ENCODE measurements around the gene CHCHD10.
A peak's percentile ranks its signal among the peaks of the same experiment; 100 is the strongest.

The CHCHD10 gene

DNA sequence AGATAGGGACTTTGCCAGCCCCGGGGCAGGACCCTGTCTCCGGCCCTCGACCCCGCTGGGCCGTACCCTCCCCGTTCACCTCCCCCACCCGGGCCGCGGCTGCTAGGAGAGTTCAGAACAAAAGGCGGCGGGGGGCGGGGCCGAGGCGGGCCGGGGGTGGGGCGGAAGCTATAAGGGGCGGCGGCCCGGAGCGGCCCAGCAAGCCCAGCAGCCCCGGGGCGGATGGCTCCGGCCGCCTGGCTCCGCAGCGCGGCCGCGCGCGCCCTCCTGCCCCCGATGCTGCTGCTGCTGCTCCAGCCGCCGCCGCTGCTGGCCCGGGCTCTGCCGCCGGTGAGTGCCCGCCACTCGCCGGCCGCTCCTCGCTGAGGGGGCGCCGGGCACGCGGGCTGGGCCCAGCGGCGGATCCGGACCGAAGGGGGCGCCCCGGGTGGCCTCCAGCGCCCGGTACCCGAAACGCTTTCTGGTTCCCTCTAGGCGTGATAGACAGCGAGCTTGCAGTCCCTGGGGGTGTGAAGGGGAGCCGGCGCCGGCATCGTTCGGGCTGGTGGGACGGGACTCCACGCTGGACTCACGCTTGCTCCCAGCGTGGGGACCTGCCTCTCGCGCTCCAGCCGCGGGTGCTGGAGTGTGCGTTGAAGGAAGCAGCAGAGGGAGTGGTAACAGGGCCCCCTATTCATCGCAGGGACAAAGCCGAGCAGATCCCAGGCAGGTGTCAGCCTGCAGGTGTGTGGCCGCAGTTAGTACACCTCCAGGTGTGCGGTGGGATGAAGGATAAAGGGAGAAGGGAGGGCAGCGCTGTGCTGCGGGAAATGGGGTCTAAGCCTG is 5.1 kb upstream of the CHCHD10 start, which contains the start of gene MMP11:
Gene MMP11, plus strand, starts transcription at position 201 of the 825 bp plus-strand sequence. Its CDS starts 22 bp downstream, at position 223.
- ATAC-seq = peak; percentile 43

GRCh38 chr22:23772315-23772648 is 4.5 kb upstream of the CHCHD10 start:
- no peak for ATAC-seq

More for the DNA sequence above, 5.1 kb upstream of the CHCHD10 start, which contains the start of gene MMP11:
- peak; percentile 70 for DNase-seq

DNA sequence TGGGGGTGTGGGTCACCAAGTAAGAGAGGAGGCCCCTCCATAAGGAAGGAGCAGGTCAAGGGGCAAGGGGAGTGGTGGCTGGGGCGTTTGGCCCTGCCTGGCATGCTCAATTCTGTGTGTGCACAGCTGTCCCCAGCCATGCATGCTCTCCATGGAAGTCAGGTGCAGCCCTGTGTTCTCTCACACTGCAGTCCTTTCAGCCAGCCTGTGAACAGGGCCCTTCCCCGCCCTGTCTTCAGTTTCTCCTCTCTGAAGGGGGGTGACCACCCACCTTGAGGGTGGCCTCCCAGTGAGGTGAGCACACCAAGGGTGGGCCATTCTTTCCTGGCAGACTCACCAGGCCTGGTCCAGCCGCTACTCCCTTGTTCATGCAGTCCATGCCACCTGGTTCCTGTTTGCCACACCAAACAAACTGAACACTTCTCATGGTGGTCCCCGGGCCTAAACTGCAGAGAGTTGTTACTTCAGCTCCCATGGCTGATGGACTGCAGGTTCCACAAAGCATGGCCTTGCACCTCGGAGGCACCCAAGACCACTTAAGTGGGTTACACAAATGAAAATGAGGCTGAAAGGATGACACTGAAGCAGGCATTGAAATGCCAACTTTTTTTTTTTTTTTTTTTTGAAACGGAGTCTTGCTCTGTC is 1.7 kb upstream of the CHCHD10 start:
- ATAC-seq (no peak), DNase-seq (no peak)

More at GRCh38 chr22:23772315-23772648, 4.5 kb upstream of the CHCHD10 start:
- DNase-seq = no peak

DNA sequence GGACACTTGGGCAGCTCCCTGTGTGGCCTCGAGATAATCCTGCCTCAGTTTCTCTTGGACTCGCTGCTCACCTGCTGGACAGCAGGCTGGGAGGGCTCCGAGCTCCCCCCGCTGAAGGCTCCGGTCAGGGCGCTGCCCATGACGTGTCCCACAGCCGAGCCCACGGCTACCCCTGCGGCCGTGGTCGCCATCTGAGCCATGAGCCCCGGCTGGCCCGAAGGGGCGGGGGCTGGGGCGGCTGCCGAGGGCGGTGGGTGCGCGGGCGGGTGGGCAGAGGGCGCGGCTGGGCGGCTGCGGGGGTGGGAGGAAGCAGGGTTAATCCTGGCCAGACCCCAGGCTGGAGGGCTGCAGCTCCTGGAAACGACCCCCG is 484 bp downstream of the CHCHD10 start:
- no peak for DNase-seq
- no peak for ATAC-seq

DNA sequence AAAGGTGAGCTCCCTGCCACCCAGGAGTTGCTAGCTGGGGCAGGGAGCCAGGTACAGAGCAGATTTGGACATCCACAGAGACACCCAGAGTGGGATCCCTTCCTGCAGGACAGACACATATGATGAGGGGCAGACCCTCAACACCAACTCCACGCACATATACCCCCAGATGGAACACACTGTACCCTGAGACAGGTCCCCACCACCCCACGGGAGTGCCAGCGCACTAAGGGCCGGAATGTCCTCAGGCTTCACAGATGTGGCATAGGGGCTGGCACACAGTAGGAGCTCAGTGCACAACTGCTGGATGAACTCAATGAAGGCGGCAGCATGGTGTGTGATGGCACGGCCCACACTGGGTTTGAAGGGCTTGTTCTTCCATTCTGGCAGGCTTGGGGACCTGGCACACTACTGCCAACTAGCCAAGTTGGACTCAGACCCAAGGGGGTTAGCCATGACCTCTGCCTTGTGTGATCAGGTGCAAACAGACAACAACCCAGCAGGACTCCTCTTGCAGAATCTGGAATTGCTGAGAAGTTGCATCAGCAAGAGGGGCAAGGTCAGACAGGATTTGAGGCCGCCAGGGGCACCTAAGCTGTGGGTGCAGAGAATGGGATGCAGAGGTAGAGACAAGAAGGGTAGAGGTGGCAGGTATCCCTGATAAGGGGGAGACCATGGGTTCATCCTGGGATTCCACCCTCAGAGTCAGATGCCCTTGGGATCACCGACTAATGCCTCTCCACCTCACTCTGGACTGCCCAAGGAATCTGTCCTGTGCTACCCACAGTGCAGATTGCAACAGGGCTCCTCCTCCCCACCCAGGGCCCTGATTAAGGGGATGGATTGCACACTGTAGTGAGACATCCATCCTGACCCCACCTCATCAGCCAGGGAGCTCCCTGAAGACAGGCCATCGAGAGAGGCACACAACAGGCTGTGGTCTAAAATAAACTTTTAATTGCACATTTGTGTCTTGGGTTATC is 2.6 kb downstream of the CHCHD10 start:
- no peak for DNase-seq
- ATAC-seq = no peak

GRCh38 chr22:23763954-23764353 is 3.8 kb downstream of the CHCHD10 start:
- no peak for DNase-seq
- ATAC-seq = no peak

GRCh38 chr22:23763579-23763945 is 4.2 kb downstream of the CHCHD10 start:
- DNase-seq (peak; percentile 77), ATAC-seq (peak; percentile 44)

DNA sequence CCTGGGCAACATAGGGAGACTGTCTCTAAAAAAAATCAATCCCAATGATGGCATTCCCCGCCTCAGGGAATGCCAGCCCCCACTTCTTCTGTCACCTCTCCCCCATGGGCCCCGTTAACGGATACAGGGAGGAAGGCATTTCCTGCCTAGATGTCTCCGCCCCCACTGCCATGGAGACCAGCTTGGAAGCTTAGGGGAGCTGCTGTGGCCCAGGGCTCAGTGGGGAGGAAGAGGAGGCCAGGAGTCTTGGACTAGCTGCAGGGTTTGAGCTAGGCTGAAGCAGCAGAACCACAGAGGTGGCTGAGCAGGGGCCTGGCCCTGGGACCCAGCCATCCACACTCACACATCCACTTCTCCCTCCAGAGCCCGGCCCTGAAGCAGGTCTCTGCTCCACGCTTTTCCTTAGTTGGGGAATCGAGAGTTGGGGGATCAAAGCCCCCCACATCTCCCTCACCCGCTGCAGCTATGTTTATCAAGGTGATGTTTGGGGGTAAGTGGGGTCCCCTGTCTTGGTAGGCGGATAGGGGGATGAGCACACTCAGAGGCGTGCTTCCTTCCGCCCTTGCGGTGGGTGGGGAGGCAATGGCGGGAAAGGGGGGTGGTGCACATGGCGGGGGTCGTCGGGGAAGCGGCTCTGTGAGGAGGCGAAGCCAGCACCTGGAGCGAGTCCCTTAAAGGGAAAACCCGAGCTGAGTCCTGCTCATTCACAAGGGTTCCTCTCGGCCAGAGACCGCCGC is 4.8 kb downstream of the CHCHD10 start, which contains the start of gene C22orf15:
Gene C22orf15, plus strand, starts transcription at position 149 of the 737 bp plus-strand sequence. Its CDS starts 317 bp downstream, at position 466.
- ATAC-seq (no peak), DNase-seq (peak; percentile 37)

DNA sequence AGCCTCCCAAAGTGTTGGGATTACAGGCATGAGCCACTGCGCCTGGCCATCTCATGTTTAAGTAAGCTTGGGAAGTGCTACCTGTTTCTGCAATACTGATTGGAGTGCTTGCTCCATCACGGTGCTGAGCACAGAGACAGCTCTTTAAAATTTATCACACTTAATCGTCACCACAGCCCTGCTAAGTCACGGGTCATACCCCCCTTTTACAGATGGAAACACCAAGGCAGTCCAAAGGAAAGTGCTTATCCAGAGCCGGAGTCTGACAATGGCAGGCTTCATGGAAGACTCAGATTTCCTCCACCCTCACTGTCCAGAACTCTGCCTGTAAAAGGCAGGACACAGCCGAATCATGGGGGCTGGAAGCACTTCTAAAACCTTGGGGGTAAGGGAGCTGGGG is 7.7 kb downstream of the CHCHD10 start:
- ATAC-seq (no peak), DNase-seq (no peak)

DNA sequence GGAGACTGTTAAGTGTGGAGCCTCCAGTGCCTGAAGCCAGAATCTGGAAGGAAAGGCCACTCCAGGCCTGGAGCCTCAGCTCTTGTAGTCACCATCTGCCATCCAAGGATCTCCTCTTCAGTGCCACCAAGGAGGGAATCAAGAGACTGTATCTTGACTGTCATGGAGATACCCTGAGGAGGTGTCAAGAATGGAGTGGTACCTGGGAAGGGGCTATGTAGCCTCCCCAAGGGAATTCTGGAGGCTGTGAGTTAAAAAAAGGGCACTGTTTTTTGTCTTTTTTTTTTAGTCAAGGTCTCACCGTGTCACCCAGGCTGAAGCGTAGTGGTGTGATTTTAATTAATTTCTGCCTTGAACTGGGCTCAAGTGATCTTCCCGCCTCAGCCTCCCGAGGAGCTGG is 8.2 kb downstream of the CHCHD10 start:
- DNase-seq (no peak), ATAC-seq (no peak)

DNA sequence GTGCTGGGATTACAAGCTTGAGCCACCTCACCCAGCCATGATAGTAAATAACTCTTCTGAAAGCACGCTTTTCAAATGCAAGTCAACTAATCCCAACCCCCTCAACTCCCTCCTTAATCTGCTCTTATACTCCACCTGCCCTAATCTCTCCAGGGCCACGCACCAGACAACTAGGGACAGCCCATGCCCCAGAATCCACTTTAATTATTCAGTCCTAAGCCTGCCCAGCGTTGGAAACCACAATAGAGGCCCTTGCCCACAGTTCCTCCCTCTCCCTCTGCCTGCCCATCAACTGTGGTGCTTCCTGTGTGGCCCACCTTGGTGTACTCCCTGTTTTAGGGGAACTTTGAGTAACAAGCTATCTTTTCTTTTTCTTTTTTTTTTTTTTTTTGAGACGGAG is 10.9 kb downstream of the CHCHD10 start:
- DNase-seq (no peak), ATAC-seq (no peak)

DNA sequence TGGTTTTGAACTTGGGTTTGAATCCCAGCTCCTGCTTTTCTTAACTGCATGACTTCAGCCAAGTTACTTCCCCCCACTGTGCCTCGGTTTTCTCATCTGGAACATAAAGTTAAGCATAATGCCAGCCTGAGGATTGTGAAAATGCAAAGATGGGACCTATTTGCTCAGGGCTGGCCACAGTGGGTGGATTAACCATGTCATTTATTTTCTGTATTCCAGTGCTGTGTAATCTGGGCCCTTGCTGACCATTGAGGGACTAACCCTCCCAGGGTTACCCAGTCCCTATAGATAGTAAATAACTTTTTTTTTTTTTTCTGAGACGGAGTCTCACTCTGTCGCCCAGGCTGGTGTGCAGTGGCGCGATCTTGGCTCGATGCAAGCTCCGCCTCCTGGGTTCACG is 12.1 kb downstream of the CHCHD10 start:
- DNase-seq (no peak), ATAC-seq (no peak)

DNA sequence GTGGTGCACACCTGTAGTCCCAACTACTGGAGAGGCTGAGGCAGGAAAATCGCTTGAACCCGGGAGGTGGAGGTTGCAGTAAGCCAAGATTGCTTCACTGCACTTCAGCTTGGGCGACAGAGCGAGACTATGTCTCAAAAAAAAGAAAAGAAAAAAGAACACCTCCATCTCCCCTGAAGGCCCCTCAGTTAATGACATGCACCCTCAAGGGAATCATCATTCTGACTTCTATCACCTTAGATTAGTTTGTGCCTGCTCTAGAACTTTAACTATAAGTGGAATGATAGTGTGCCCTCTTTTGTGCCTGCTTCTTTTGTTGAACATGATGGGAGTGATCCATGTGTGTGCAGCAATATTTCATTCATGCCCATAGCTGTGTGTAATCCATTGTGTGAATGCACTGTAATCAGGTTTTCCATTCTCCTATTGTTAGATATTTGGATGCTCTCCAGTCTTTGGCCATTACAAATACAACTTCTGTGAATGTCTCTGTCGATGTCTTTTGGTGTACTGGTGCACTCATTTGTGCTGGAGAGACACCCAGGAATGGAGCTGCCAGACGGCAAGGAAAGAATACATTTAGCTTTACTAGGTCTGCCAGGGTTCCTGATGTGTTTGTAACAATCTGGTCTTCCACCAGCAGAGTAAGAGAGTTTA is 12.7 kb downstream of the CHCHD10 start:
- ATAC-seq = no peak
- no peak for DNase-seq

DNA sequence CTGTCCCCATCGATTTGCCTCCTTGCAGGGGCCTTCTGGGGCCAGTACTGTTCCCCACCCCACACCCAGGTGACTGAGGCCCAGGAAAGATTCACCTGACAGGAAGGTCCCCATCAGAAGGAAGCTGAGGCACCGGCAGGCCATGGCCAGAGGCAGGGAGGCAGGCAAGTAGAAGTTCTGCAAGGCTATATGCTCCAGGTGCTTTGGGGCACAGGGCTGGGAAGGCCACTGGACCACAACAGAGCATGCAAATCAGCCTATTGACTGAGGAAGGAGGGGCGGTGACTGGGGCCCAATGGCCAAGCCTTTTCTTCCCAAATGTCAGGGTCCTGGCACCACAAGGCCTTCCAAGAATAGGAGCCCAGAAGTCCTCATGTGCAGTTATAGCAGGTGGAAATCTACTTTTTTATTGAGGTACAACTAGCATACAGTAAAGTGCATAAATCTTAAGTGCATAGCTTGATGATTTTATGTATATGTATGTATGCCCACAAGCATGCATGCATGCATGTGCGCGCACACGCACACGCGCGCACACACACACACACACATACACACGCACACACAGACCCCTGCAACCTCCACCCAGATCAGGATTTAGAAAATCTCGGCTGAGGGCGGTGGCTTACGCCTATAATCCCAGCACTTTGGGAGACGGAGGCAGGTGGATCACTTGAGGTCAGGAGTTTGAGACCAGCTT is 13.4 kb downstream of the CHCHD10 start, which contains the start of gene VPREB3:
Gene VPREB3, minus strand, starts transcription at position 206 of the 700 bp plus-strand sequence. Its CDS starts 62 bp downstream, at position 144.
- ATAC-seq (no peak), DNase-seq (no peak)

GRCh38 chr22:23753385-23753784 is 14.4 kb downstream of the CHCHD10 start:
- no peak for ATAC-seq

DNA sequence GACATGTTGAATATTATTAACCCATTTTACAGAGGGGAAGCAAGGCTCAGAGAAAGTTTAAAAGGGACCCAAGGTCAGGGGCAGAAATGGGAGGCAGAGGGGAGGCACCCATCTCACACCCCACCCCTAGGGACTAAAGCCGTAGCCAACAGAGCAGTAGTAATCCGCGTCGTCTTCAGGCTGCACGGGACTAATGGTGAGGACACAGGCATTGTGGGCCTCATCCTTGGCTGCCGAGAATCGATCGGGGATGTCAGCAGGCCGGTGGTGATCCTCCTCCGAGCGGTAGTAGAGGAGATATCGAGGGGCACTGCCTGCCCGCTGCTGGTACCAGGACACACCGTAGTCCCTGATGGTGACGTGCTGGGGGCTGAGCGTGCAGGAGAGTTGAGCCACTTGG is 15.0 kb downstream of the CHCHD10 start:
- no peak for DNase-seq
- ATAC-seq = no peak

More at GRCh38 chr22:23753385-23753784, 14.4 kb downstream of the CHCHD10 start:
- no peak for DNase-seq

GRCh38 chr22:23752090-23752691 is 15.6 kb downstream of the CHCHD10 start:
- ATAC-seq (no peak), DNase-seq (peak; percentile 19)

- no peak for ATAC-seq
- no peak for DNase-seq
Measured at GRCh38 chr22:23751441-23751996, 16.3 kb downstream of the CHCHD10 start.

DNA sequence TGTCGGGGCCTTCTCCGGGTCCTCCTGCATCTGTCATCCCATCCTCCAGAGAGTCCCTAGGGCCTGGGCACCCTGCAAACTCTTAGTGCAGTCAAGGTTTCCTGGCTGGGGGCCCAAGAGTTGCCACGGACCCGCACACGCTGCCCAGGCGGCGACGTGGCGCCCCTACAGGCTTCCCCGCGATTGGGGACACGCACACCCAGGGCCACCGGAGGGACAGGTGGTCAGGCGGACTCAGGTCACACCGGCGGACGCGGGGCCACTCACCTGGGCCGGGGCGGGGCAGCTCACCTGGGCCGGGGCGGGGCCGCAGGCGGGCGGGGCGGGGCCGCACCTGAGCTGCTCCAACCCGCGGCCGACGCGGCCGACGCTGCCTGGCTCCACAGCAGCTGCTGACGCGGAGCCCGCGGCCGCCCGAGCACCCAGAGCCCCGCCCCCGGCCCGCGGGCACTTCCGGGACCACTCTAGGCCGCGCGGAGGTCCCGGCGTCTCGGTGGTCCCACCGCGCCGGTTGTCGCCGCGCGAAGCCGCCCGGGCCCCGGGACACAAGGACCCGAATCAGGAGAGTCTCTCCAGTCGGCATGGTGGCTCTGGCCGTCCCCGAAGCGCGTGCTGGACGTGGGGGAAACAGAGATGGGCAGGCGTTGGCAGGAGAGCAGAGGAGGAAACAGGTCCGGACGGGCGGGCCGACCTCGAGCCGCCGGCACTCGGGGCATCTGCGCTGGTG is 16.9 kb downstream of the CHCHD10 start, which contains the start of gene ZNF70:
Gene ZNF70, minus strand, starts transcription at position 399 of the 727 bp plus-strand sequence. CDS start 5,972 bp downstream, outside the sequence.
- peak; percentile 98 for ATAC-seq
- peak; percentile 88 for DNase-seq

All from stimulated activated naive CD8-positive, alpha-beta T cell treated with anti-CD3 and anti-CD28 coated beads, Interleukin-15, Interleukin-2, amounts not matched to agents 100 U/mL and 50 U/mL, for 24 hours (primary cell).